Body of pancreas (tissue), 4 donors: ENCODE measurements around the gene CCDC12. TPM values are rescaled to one million over a fixed set of nuclear protein-coding genes. Genes with fewer than 3 reads are reported as not detected.

Source experiments
- ATAC-seq: fragments of 150-250 bp; one replicate; pipeline ENCODE4 v1.9.1; 2016
- DNase-seq, 4 donors: peaks; one replicate each; pipeline ENCODE4 v3.0.0-alpha.2; 2019
- H3K27ac ChIP-seq, 4 donors: fragments of 200-600 bp; sonication (generic); 1 replicate in 3 of 4; 2 replicates in 1 of 4; pipeline versions ENCODE4 v1.5.1 to v1.6.1; 2016 to 2019; ENCODE audit warnings: mild to moderate bottlenecking in 1 of 4, mixed read lengths in 1 of 4, moderate library complexity in 1 of 4
- H3K27me3 ChIP-seq, 2 donors: fragments of 200-600 bp; sonication (generic); one replicate each; pipeline ENCODE4 v1.6.0; 2016; ENCODE audit warnings: mild to moderate bottlenecking in 1 of 2
- H3K36me3 ChIP-seq, 2 donors: fragments of 200-600 bp; sonication (generic); replicated peaks in 1 of 2; 2 replicates each; pipeline ENCODE4 v1.5.1; 2016; ENCODE audit warnings: low read depth in 2 of 2; ENCODE audit not compliant: insufficient read depth in 1 of 2
- H3K4me1 ChIP-seq: fragments of 200-600 bp; sonication (generic); one replicate; pipeline ENCODE4 v1.6.0; 2016
- H3K4me3 ChIP-seq, 2 donors: fragments of 200-600 bp; sonication (generic); 1 replicate in 1 of 2; 2 replicates in 1 of 2; pipeline ENCODE4 v1.5.1; 2016 to 2019
- H3K9me3 ChIP-seq, 3 donors: fragments of 200-600 bp; sonication (generic); 1 replicate in 2 of 3; 2 replicates in 1 of 3; pipeline ENCODE4 v1.5.1; 2016
- CTCF ChIP-seq, 7 experiments: fragments of 450-650 bp in 4 of 7; fragments of 200-600 bp in 3 of 7; sonication (generic) in 3 of 7; IDR thresholded peaks; one replicate each; pipeline ENCODE4 v1.5.1; 2016 to 2019; ENCODE audit warnings: antibody characterized with exemption in 7 of 7
- POLR2A ChIP-seq, 3 donors: fragments of 450-650 bp; IDR thresholded peaks; one replicate each; pipeline ENCODE4 v1.6.1; 2016; ENCODE audit warnings: antibody characterized with exemption in 3 of 3, mild to moderate bottlenecking in 2 of 3
- WGBS, 2 donors: methylation state at CpG; one replicate each; pipeline ENCODE4 v1.1.5; 2017; 5-methylcytosine and 5-hydroxymethylcytosine counted together
- intact Hi-C: fragments of 100-400 bp; cut with DNase I; formaldehyde crosslinking; loops from one replicate; pipeline ENCODE4 v1.15.1; 2023
- total RNA-seq, 2 donors: library from RNA; depleted of rRNA; stranded (reverse); fragments of >200 nt; gene quantifications; one replicate each; pipeline ENCODE4 v1.1.0, GENCODE V29; 2016

CCDC12 gene
- total RNA-seq, 2 donors from 2014 or later, result 25.4 to 67.2 TPM

GRCh38 chr3:47016086-47016933 lies 39.8 kb upstream of the CCDC12 start:
- TF ChIP-seq CTCF (IDR thresholded peaks at IDR 0.05) (no peak), POLR2A (IDR thresholded peaks at IDR 0.05) (no peak)
- H3K36me3 ChIP-seq, result peaks cover 0 to 4% of the 10 kb centered on the region in 2 donors
- peak in 1 of 4 donors; percentile 44 for DNase-seq
- peak overlapping the region in 1 of 4 donors; percentile 44 for H3K27ac ChIP-seq
- ATAC-seq, result peak; percentile 52
- peaks cover 20% of the 10 kb centered on the region for H3K4me1 ChIP-seq
- intact Hi-C loops, result no loop called here
- no peak overlapping the region for H3K4me3 ChIP-seq
- no peaks in the 10 kb centered on the region for H3K9me3 ChIP-seq
- no peaks in the 10 kb centered on the region for H3K27me3 ChIP-seq
- WGBS, 2 donors, result 74 to 75% methylated on average over 4 of the region's 4 CpGs

GRCh38 chr3:47015151-47015550 lies 38.6 kb upstream of the CCDC12 start:
- no peak for TF ChIP-seq CTCF (IDR thresholded peaks at IDR 0.05)
- TF ChIP-seq POLR2A (IDR thresholded peaks at IDR 0.05), result no peak
- DNase-seq, result no peak

GRCh38 chr3:47014036-47014435 lies 37.5 kb upstream of the CCDC12 start:
- DNase-seq, result no peak
- peak overlapping the region in 2 of 4 donors; percentile 1 to 14 for H3K27ac ChIP-seq
- H3K36me3 ChIP-seq, result peaks cover 0 to 2% of the 10 kb centered on the region in 2 donors
- H3K4me1 ChIP-seq, result peaks cover 26% of the 10 kb centered on the region
- TF ChIP-seq POLR2A (IDR thresholded peaks at IDR 0.05), result no peak
- no peak for TF ChIP-seq CTCF (IDR thresholded peaks at IDR 0.05)
- no peak for ATAC-seq
- H3K9me3 ChIP-seq, result no peaks in the 10 kb centered on the region
- H3K4me3 ChIP-seq, result no peak overlapping the region
- no peaks in the 10 kb centered on the region for H3K27me3 ChIP-seq
- intact Hi-C loops, result no loop called here

More at GRCh38 chr3:47015151-47015550, 38.6 kb upstream of the CCDC12 start:
- intact Hi-C loops, result no loop called here
- Histone ChIP-seq H3K4me1 (peaks cover 20% of the 10 kb centered on the region), H3K4me3 (no peak overlapping the region), H3K27me3 (no peaks in the 10 kb centered on the region), H3K36me3 (peaks cover 0 to 4% of the 10 kb centered on the region in 2 donors), H3K27ac (peak overlapping the region in 2 of 4 donors; percentile 22 to 44), H3K9me3 (no peaks in the 10 kb centered on the region)
- no peak for ATAC-seq

GRCh38 chr3:47013231-47013630 lies 36.7 kb upstream of the CCDC12 start:
- DNase-seq, result no peak
- no peak for ATAC-seq
- H3K27ac ChIP-seq, result peak overlapping the region in 1 of 4 donors; percentile 14
- intact Hi-C loops, result no loop called here
- H3K9me3 ChIP-seq, result no peaks in the 10 kb centered on the region
- no peak for TF ChIP-seq POLR2A (IDR thresholded peaks at IDR 0.05)
- no peak for TF ChIP-seq CTCF (IDR thresholded peaks at IDR 0.05)
- H3K36me3 ChIP-seq, result peaks cover 0 to 2% of the 10 kb centered on the region in 2 donors
- 79 to 88% methylated on average over 3 of the region's 3 CpGs for WGBS, 2 donors
- H3K27me3 ChIP-seq, result no peaks in the 10 kb centered on the region
- H3K4me3 ChIP-seq, result no peak overlapping the region
- peaks cover 31% of the 10 kb centered on the region for H3K4me1 ChIP-seq
